Glomerular visceral epithelial cell (primary cell): ENCODE results near the gene DBF4B.
"Not testable (repeated sequence)": the region's sequence is repeated elsewhere in the genome, so short reads cannot be mapped to it uniquely, and the experiment has no call there.

Source experiments
- DNase-seq: peaks from one replicate; pipeline ENCODE4 v3.0.0-alpha.2; 2016; ENCODE audit errors: extremely low spot score

The DBF4B gene, protein sequence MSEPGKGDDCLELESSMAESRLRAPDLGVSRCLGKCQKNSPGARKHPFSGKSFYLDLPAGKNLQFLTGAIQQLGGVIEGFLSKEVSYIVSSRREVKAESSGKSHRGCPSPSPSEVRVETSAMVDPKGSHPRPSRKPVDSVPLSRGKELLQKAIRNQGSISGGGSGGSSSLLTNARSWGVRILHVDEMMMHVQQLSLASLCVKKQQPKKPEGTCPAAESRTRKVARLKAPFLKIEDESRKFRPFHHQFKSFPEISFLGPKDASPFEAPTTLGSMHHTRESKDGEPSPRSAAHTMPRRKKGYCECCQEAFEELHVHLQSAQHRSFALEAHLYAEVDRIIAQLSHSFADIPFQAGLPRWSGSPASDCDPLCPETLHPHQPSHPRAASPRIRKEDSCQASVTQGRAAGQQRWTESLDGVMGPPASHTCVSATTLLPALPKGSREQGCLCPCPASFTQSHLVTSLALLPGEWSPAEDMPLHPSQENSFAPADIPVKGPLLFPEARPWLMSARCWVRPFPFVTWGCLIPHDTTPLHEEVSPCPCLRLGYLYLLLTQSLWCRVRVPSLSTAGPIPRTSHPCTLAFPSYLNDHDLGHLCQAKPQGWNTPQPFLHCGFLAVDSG

DNA sequence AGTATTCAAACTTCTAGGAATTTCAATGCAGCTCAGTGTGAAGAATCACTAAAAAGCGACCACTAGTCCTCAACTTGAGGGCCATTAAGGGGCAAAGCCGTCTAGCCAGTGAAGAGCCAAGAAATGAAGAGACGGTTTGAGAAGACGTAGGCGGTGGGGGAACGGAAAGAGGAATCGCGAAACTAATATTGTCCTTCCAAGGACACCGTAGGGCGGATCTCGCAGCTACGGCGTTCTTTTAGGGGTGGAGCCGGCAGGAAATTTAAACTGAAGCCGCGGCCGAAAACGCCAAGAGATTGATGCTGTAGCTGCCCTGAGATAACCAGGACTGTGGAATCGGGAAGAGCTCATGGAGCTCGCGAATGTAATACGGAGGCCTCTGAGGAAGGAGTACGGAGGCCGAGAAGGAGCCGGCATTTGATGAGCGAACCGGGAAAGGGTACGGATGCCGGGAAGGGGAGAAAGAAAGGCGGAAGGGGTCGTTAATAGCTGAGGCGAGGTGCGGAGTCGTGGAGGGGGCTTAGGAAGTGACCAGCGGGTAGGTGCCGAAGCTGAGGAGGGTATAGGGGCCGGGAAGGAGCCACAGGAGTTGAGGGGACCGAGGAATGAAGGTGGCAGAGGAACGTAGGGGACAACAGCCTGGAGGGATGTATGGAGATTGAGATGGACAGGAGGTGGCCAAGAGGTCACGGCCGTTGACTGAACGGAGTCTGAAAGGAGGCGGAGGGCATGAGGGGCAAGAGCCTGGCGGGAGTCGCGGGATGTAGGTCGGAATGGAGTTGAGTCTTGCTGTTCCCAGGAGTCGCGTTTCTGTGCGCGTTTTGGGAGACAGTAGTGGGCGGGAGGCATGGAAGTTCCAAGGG, at the start of gene DBF4B:
Gene DBF4B (plus strand): TSS at position 265 of the 863 bp plus-strand sequence. CDS start 156 bp downstream, at position 421.
- DNase-seq = peak; percentile 91

DNA sequence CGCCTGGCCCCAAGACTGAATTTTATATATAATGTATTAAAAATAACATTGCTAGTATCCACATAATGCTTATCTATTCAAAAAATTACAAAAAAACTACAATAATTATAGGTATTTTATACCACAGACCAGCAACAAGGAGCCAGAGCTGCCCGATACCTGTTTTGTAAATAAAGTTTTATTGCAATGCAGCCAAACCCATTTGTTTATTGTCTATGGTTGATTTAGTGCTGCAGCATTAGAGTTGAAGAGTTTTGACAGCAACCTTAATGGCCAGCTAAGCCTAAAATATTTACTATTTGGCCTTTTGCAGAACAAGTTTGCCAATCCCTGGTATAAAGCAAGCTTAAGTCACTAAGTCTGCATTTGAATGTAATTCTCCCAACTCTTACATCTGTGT, 46.6 kb upstream of the DBF4B start:
- no peak for DNase-seq

DNA sequence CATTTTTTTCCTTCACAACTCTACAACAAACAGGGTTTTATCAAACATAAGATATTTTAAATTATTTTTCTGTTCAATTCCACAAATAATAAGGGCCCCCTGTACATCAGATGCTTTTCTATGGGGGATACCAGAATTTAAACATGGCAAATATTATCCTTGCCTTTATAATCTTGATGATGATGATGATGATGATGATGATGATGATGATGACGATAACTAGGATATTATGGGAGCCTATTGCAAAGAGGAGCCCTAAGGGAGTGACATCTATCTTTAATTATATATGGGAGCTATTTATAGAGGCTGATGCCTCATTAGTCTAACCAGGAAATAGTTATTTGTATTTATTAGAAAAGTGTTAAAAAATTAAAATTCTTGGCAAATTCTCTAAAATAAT, 45.4 kb upstream of the DBF4B start:
- no peak for DNase-seq

DNA sequence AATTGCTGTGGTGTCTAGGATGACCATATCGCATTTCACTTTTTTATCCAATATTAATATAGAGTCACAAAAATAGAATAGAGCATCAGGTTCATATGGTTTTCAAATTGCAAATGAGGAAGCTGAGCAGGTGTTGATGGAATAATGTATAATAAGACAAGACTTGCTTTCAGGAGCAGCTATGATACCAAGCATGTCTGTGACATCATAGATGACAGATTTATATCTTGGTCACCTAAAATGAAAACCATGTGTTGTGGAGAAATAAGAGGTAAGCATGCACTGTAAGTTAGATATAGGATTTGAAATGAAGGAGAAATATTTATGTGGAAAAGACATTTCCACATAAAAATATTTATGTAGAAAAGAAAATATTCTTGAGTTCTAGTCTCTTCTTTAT, 43.6 kb upstream of the DBF4B start:
- DNase-seq = no peak

DNA sequence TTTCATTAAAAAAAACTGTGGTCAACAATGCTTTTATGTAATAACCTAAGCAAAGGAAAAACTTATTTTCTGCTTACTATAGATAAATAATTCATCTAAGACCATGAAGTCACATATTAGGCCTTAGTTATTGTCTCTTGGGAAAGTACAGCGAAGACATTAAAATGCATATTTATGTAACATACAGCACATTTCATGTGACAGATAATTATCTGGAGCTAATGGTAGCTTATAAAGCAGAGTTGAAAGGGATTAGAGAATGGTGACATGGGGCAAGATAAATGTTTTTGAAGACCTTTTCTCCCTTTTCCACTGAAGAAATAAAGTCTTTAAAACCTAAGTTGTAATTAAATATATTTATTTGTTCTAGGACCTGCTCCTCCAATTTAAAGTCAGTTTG, 42.5 kb upstream of the DBF4B start:
- DNase-seq = no peak

DNA sequence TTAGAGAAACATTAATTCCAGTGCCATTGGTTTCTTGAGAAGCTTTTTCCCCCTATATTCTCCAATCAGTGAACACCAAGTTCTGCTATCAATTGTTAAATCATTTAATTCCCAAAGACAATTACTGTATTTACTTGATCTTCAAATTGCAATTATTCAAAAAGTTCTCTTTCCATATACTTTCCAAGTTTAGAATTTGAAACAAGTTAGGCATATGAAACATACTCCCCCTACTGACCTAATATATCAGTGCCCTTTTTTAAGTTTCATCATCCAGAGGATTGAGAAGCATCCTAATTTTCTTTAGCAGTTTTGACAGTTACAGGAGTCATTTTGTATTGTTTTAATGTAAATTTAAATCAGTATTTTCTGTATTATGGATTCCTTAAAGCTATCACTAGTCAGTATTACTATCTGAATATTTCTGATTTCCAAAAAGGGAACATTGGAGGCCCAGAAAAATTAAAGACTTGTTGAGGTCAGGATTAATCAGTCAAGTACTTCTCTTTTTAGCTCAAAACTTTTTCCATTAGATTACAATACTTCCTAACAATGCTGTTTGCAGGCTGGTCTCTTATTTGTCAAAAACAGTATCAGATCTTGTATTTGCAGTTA, 35.9 kb upstream of the DBF4B start:
- peak; percentile 11 for DNase-seq

DNA sequence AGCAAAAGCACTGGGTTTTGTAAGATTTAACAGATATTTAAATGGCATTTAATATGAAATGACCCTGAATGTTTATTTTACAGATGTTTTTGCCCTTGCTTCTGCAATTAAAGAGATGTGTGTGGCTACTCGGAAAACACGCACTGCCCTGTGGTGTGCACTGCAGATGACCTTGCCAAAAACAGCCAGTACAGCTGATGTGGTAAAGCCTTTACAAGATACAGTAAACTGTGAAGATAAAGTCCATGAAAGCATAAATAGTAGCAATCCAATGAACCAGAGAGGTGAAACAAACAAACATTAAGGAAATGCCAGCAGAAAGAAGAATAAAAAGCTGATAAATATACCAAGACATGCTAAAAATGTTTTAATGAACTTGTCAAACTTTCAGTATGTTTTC, 34.6 kb upstream of the DBF4B start:
- no peak for DNase-seq

DNA sequence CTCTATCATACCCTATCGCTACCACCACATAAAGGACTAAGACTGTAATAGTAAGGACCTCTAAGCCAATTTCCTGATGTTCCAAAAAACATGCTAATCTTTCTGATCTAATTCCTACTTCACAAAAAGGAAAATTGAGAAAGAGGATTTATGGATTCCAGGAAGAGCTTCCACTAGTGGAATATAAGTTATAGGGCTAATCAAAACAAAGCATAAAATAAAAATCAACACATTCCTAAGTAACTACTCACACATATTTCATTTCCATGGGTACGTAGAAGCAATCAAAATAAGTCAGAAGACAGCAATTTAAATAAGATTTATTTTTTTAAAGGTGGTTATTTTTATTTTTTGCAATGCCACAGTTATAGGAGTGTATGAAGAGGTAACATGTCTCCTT, 31.3 kb upstream of the DBF4B start:
- DNase-seq = no peak

DNA sequence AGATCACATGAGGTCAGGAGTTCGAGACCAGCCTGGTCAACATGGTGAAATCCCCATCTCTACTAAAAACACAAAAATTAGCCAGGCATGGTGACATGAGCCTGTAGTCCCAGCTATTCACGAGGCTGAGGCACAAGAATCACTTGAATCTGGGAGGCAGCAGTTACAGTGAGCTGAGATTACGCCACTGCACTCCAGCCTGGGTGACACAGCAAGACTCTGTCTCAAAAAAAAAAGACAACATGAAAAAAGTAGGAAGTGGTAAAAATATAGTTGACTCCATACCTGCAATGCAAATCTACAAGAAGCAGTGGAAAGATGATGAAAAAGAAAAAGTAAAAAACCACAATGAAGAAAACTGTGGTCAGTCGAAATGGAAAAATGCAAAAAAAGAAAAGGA, 25.2 kb upstream of the DBF4B start:
- not testable (repeated sequence) for DNase-seq

DNA sequence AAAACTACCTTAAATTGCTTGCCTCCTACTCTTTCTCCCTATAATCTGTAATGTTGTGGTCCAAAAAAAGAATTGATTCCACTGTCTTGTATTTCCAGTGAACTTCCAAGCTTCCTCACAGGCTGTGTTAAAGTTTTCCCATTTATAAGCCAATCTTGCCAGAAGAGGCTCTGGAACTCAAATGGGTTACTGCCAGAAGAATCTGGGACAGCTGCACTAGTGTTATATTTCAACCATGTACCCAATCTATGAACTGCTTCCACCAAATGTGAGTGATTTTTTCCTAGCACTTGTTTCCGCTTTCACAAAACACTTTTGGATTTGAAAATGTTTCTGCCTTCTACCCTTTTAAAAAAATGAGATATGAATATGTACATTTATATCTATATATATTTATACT, 20.7 kb upstream of the DBF4B start:
- DNase-seq = no peak

DNA sequence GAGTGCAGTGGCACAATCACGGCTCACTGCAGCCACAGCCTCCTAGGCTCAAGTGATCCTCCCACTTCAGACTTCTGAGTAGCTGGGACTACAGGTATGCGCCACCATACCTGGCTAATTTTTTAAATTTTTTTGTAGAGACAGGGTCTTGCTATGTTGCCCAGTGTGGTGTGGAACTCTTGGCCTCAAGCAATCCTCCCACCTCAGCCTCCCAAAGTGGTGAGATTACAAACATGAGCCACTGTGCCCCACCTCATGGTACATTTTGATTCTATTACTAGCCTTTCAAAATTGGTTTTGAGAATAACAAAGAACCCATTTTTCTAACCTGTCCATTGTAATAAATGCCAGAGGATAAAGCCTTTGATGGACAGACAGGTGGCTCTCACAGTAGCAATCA, 20.3 kb upstream of the DBF4B start:
- no peak for DNase-seq

DNA sequence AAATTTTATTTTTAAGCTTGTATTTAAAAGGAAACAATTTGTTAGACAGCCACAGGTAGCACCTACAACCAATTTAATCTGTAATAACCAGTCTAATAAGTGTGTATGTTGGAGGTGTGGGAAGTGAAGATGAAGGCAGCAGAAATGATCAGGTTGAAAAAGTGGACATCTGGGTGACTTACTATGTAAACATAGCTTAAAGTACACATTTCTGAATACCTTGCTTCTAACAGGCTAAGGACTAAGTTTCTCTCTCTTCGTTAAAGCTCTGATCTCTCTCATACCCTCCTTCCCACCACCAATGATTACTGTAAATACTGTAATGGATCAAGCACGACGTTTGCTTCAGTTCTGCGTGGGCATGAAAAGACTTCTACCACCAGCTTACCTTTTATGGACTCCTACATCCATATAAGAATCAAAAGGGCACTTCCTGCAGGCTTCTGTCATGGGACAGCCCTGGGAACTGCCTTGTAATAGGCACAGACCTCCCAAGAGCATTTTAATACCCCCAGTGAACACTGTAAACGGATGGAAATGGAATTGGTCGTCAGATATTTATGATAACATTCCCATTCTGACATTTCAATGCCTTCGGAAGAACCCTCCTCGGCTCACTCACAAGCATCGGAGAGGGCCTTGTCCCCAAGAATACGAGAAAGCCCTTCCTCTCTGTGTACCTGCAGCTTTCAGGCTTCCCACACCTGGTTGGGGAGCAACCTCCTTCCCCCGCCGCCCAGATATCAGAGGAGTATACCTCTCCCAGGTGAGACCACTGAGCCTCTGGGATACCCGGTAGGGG, 19.6 kb upstream of the DBF4B start:
- DNase-seq = peak; percentile 18

DNA sequence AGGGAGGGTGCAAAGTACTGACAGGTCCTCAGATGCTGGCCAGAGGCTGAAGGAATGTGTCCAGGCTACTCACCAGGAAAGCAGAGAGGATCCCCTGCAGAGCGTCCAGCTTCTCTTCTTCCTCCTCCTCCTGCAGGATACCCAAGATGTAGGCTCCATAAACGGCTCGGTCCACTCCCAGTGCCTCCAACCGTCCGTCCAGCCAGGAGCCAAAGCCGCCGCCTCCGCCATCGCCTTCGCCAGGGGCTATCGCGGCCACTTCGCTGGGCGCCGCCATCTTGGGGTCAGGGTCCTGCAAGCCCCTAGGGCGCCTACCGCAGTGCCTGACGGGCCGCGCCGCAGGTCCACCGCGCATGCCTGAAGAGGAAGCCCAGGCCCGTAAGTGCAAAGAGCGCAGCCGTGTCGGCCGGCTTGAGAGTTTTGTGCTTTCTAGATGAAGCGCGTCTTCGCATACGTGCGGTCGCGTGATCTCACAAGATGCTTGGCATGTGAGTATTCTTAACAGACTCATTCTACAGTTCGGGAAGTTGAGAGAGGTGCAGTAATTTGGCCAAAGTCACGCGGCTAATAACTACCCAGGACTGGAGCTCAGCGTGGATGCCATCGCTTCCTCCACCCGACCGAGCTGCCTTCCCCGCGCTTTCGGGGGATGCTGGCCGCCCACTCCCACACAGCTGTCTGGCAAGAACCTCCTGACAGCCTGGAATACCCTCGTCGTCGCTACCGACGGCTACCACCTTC, 18.8 kb upstream of the DBF4B start, which contains the start of gene CCDC43:
Gene CCDC43 (minus strand): TSS at position 300 of the 741 bp plus-strand sequence. CDS start 23 bp downstream, at position 277.
- peak; percentile 94 for DNase-seq

DNA sequence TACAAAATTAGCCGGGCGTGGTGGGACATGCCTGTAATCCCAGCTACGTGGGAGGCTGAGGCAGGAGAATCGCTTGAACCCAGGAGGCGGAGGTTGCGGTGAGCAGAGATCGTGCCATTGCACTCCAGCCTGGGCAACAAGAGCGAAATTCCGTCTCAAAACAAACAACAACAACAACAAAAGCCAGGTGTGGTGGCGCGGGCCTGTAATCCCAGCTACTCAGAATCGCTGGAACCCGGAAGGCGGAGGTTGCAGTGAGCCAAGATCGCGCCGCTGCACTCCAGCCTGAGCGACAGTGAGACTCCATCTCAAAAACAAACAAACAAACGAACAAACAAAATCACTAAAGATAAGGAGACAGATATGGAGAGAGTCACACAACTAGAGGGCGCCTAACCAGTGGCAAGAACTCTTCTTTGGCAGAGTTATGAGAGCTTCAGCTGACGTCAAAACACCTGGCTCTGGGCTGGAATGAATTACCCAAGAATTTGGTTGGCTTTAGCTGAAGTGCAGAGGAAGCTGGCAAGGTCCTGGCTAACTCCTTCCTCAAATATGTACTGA, 17.6 kb upstream of the DBF4B start:
- not testable (repeated sequence) for DNase-seq

DNA sequence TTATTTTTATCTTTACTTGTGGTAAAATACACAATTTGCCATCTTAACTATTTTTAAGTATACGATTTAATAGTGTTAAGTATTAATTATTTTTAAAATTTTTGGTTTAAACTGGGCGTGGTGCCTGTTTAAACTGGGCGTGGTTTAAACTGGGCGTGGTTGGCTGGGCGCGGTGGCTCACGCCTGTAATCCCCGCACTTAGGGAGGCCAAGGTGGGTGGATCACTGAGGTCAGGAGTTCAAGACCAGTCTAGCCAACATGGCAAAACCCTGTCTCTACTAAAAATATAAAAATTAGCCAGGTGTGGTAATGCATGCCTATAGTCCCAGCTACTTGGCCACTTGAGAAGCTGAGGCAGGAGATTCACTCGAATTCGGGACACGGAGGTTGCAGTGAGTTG, 14.9 kb upstream of the DBF4B start:
- DNase-seq = no peak

DNA sequence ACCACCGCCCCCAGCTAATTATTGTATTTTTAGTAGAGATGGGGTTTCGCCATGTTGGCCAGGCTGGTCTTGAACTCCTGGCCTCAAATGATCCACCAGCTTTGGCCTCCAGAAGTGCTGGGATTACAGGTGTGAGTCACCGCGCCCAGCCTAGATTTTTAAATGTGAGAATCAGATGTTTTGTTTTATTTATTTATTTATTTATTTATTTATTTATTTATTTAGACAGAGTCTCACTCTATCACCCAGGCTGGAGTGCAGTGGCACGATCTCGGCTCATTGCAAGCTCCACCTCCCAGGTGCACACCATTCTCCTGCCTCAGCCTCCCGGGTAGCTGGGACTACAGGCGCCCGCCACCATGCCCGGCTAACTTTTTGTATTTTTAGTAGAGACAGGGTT, 8.2 kb upstream of the DBF4B start:
- DNase-seq = not testable (repeated sequence)

DNA sequence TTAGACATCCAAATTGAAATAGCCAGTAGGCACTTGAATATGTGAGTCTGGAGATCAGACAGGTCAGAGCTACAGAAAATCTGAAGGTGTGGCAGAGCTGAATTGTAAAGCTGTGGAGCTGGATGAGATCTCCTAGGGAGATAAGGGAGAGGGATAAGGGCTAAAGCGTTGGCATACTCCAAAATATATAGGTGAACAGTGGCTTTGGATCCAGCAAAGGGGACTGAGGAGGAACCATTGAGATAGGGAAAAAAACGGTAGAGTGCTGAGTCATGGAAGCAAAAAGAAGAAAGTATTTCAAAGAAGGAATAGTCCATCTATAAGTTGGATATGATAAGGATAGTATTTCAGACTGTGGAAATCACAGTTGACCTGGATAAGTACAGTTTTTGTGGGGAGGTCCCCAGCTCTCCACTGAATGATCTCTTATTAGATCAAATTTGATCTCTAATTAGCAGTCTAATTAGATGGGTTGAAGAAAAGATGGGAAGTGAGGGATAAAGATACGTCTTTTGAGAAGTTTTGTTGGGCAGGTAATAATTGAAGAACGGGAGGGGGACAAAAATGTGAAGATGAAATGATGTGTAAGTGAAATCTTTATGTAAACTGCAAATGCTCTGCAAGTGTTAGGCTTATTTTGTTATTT, 587 bp upstream of the DBF4B start:
- DNase-seq = no peak

DNA sequence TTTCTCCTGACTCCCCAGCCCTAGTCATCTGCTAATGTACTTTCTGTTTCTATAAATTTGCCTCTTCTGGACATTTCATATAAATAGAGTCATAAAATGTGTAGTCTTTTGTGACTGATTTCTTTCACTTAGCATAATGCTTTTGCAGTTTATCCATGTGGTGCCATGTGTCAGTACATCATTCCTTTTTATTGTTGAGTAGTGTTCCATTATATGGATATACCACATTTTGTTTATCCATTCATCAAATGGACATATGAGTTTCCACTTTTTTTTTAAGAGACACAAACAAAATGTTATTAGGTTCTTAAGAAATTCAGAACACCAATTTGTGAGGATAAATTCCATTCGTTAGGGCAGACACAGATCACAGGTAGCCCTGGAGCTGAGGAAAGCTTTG, 11.0 kb downstream of the DBF4B start:
- DNase-seq = no peak

DNA sequence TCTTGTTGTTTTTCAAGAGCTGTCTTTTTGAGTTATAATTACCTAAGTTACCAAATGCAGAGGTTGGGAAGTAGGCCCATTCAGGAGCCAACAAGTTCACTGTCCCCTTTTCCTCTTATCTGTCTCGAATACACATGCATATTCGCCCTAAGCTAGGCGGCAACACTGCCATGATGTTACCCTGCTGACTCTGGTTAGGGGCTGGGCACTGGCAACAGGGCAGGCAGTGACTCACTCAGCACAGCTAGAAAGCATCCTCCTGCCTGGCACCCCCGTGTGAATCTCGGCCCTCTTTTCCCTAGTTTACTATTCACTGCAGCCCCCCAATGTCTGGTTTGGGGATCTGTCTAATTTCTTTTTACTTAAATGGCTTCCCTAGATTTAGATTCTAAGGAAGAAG, 13.8 kb downstream of the DBF4B start:
- no peak for DNase-seq

DNA sequence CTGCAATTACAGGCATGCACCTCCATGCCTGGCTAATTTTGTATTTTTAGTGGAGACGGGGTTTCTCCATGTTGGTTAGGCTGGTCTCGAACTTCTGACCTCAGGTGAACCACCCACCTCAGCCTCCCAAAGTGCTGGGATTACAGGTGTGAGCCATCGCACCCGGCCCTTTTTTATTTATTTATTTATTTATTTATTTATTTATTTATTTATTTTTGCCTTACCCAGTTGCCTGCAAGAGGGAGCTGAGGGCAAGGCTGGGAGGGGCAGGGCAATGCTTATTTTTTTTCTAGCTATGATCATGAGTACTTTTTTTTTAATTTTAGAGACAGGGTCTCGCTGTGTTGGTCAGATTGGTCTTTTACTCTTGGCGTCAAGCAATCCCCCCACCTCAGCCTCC, 17.7 kb downstream of the DBF4B start:
- not testable (repeated sequence) for DNase-seq
